GM23338 (cell line): ENCODE measurements around the gene LRMDA. TPM values are rescaled to one million over a fixed set of nuclear protein-coding genes. Genes with fewer than 3 reads are reported as not detected.

ENCODE experiments used
- ATAC-seq: fragments of 200-7000 bp; cut with Tn5 transposase; 3 replicates; pipeline ENCODE4 v1.9.1; 2020
- DNase-seq: peaks from one replicate; pipeline ENCODE4 v3.0.0-alpha.2; 2015; ENCODE audit warnings: low spot score
- H2AFZ ChIP-seq: fragments of 200-600 bp; sonication (generic); 2 replicates; pipeline ENCODE4 v1.8.0; 2016; ENCODE audit warnings: antibody characterized with exemption, mild to moderate bottlenecking, moderate library complexity
- H3F3A ChIP-seq: fragments of 200-600 bp; sonication (generic); replicated peaks from 2 replicates; pipeline ENCODE4 v1.8.0; 2017; ENCODE audit warnings: antibody characterized with exemption, mixed run types, low read depth
- H3K27ac ChIP-seq: fragments of 200-600 bp; sonication (generic); 2 replicates; pipeline ENCODE4 v1.6.1; 2016; ENCODE audit warnings: low read depth
- H3K27me3 ChIP-seq: fragments of 200-600 bp; sonication (generic); 2 replicates; pipeline ENCODE4 v1.8.0; 2016; ENCODE audit warnings: mild to moderate bottlenecking, mixed run types, moderate library complexity; ENCODE audit not compliant: insufficient read depth
- H3K36me3 ChIP-seq: fragments of 200-600 bp; sonication (generic); 2 replicates; pipeline ENCODE4 v1.8.0; 2016; ENCODE audit warnings: mild to moderate bottlenecking; ENCODE audit not compliant: insufficient read depth
- H3K4me1 ChIP-seq: fragments of 200-600 bp; sonication (generic); 2 replicates; pipeline ENCODE4 v1.8.0; 2016; ENCODE audit warnings: mild to moderate bottlenecking, moderate library complexity; ENCODE audit not compliant: insufficient read depth
- H3K4me2 ChIP-seq: fragments of 200-600 bp; sonication (generic); 2 replicates; pipeline ENCODE4 v1.7.1; 2017; ENCODE audit warnings: mixed run types
- H3K4me3 ChIP-seq: fragments of 200-600 bp; sonication (generic); 2 replicates; pipeline ENCODE4 v1.6.1; 2016; ENCODE audit warnings: mixed run types
- H3K79me2 ChIP-seq: fragments of 200-600 bp; sonication (generic); replicated peaks from 2 replicates; pipeline ENCODE4 v1.8.0; 2017; ENCODE audit warnings: mild to moderate bottlenecking; ENCODE audit not compliant: insufficient read depth
- H3K9me2 ChIP-seq: fragments of 200-600 bp; sonication (generic); 2 replicates; pipeline ENCODE4 v1.8.0; 2017; ENCODE audit not compliant: insufficient read depth
- H4K20me1 ChIP-seq: fragments of 200-600 bp; sonication (generic); replicated peaks from 2 replicates; pipeline ENCODE4 v1.8.0; 2017; ENCODE audit warnings: mild to moderate bottlenecking; ENCODE audit not compliant: insufficient read depth
- H3K27ac Mint-ChIP-seq: 2 replicates; pipeline ENCODE4 v1.8.0; 2020; ENCODE audit warnings: inconsistent platforms, mild to moderate bottlenecking, moderate library complexity, mixed read lengths
- H3K27me3 Mint-ChIP-seq: 3 replicates; pipeline ENCODE4 v1.8.0; 2022; ENCODE audit warnings: low read depth, mild to moderate bottlenecking, moderate library complexity, mixed read lengths, inconsistent platforms; ENCODE audit not compliant: insufficient read depth, poor library complexity
- H3K36me3 Mint-ChIP-seq: 3 replicates; pipeline ENCODE4 v1.8.0; 2021; ENCODE audit warnings: low read depth, mild to moderate bottlenecking, inconsistent platforms, moderate library complexity, mixed read lengths
- H3K4me1 Mint-ChIP-seq: 3 replicates; pipeline ENCODE4 v1.8.0; 2020; ENCODE audit warnings: mild to moderate bottlenecking, inconsistent platforms, mixed read lengths
- H3K4me3 Mint-ChIP-seq: 3 replicates; pipeline ENCODE4 v1.8.0; 2021; ENCODE audit warnings: moderate library complexity, mild to moderate bottlenecking, inconsistent platforms, mixed read lengths
- H3K9me3 Mint-ChIP-seq: 3 replicates; pipeline ENCODE4 v1.8.0; 2020; ENCODE audit warnings: moderate library complexity, mild to moderate bottlenecking, inconsistent platforms, mixed read lengths
- CREB1 ChIP-seq: fragments of 250-450 bp; sonication (Bioruptor Pico); IDR thresholded peaks from 2 replicates; pipeline ENCODE4 v1.5.0; 2020; ENCODE audit warnings: low read depth, mild to moderate bottlenecking, moderate library complexity
- EZH2 ChIP-seq: fragments of 200-600 bp; sonication (generic); IDR thresholded peaks from one replicate; pipeline ENCODE4 v1.8.0; 2017; ENCODE audit warnings: antibody characterized with exemption, mild to moderate bottlenecking, low read depth; ENCODE audit not compliant: unreplicated experiment
- EZH2phosphoT487 ChIP-seq: fragments of 200-600 bp; sonication (generic); IDR thresholded peaks from one replicate; pipeline ENCODE4 v1.8.1; 2018; ENCODE audit warnings: antibody characterized with exemption; ENCODE audit not compliant: unreplicated experiment
- JUNB ChIP-seq: IDR thresholded peaks from one replicate; pipeline ENCODE4 v1.6.1; 2016; ENCODE audit warnings: antibody characterized with exemption; ENCODE audit not compliant: unreplicated experiment
- NANOG ChIP-seq: IDR thresholded peaks from 2 replicates; pipeline ENCODE4 v1.6.1; 2016; ENCODE audit warnings: antibody characterized with exemption, borderline replicate concordance
- POLR2AphosphoS5 ChIP-seq: IDR thresholded peaks from 2 replicates; pipeline ENCODE4 v1.6.1; 2016; ENCODE audit warnings: antibody characterized with exemption, low read depth
- REST ChIP-seq: IDR thresholded peaks from one replicate; pipeline ENCODE4 v1.6.1; 2018; ENCODE audit warnings: antibody characterized with exemption; ENCODE audit not compliant: unreplicated experiment
- STAT1 ChIP-seq: IDR thresholded peaks from one replicate; pipeline ENCODE4 v1.6.1; 2016; ENCODE audit warnings: antibody characterized with exemption; ENCODE audit not compliant: unreplicated experiment
- ZNF114 ChIP-seq: fragments of 250-450 bp; sonication (Bioruptor Pico); IDR thresholded peaks from 2 replicates; pipeline ENCODE4 v1.5.0; 2020; ENCODE audit warnings: mild to moderate bottlenecking, moderate library complexity
- ZNF331 ChIP-seq: fragments of 250-450 bp; sonication (Bioruptor Pico); IDR thresholded peaks from 2 replicates; pipeline ENCODE4 v1.5.0; 2020; ENCODE audit warnings: low read depth, mild to moderate bottlenecking, moderate library complexity
- polyA plus RNA-seq: library from polyadenylated mRNA; unstranded; fragments of >200 nt; fragmentation: Nextera tagmentation; extraction: Ambion mirVana; gene quantifications from 2 replicates; pipeline ENCODE4 v1.2.1, GENCODE V29; 2016
- total RNA-seq: library from RNA; depleted of rRNA; stranded (reverse); fragments of >200 nt; shearing (Covaris generic); gene quantifications from 2 replicates; pipeline ENCODE4 v1.2.3, GENCODE V29; 2014
- TF ChIP-seq, protein P1 (sequence below): IDR thresholded peaks from 2 replicates; pipeline ENCODE4 v1.6.1; 2016; ENCODE audit warnings: antibody characterized with exemption
- TF ChIP-seq, protein P2 (sequence below), 2 experiments: fragments of 200-600 bp in 1 of 2; sonication (generic) in 1 of 2; conservative IDR thresholded peaks; 2 replicates each; pipeline versions ENCODE4 v1.5.1 to v1.6.1; 2016 to 2017; ENCODE audit warnings: antibody characterized with exemption in 2 of 2, low read depth in 2 of 2, mild to moderate bottlenecking in 2 of 2, moderate library complexity in 1 of 2

Gene LRMDA
- total and polyA plus RNA-seq, 2 experiments from 2014 or later: 0.90 to 1.8 TPM

GRCh38 chr10:75971402-75972211, 540.2 kb downstream of the LRMDA start (continued):
- TF ChIP-seq, protein P1, sequence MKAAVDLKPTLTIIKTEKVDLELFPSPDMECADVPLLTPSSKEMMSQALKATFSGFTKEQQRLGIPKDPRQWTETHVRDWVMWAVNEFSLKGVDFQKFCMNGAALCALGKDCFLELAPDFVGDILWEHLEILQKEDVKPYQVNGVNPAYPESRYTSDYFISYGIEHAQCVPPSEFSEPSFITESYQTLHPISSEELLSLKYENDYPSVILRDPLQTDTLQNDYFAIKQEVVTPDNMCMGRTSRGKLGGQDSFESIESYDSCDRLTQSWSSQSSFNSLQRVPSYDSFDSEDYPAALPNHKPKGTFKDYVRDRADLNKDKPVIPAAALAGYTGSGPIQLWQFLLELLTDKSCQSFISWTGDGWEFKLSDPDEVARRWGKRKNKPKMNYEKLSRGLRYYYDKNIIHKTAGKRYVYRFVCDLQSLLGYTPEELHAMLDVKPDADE: no peak
- no peak for TF ChIP-seq POLR2AphosphoS5
- no peak for TF ChIP-seq STAT1
- TF ChIP-seq, protein P2, sequence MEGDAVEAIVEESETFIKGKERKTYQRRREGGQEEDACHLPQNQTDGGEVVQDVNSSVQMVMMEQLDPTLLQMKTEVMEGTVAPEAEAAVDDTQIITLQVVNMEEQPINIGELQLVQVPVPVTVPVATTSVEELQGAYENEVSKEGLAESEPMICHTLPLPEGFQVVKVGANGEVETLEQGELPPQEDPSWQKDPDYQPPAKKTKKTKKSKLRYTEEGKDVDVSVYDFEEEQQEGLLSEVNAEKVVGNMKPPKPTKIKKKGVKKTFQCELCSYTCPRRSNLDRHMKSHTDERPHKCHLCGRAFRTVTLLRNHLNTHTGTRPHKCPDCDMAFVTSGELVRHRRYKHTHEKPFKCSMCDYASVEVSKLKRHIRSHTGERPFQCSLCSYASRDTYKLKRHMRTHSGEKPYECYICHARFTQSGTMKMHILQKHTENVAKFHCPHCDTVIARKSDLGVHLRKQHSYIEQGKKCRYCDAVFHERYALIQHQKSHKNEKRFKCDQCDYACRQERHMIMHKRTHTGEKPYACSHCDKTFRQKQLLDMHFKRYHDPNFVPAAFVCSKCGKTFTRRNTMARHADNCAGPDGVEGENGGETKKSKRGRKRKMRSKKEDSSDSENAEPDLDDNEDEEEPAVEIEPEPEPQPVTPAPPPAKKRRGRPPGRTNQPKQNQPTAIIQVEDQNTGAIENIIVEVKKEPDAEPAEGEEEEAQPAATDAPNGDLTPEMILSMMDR (conservative IDR thresholded peaks at IDR 0.05; ENCODE audit: low read depth in 2 of 2): no peak
- TF ChIP-seq JUNB: no peak
- TF ChIP-seq ZNF114 (CRISPR knock-in tag): no peak
- TF ChIP-seq EZH2phosphoT487: no peak
- TF ChIP-seq NANOG: no peak
- no peak for TF ChIP-seq EZH2
- no peak for TF ChIP-seq ZNF331

GRCh38 chr10:75972491-75973276, 541.3 kb downstream of the LRMDA start:
- Histone ChIP-seq H3K79me2 (no peaks in the 10 kb centered on the region), H3K9me2 (peaks cover 13% of the 10 kb centered on the region), H3F3A (no peaks in the 10 kb centered on the region), H3K27ac (no peak overlapping the region), H2AFZ (no peak overlapping the region), H3K36me3 (no peaks in the 10 kb centered on the region), H4K20me1 (no peaks in the 10 kb centered on the region), H3K4me1 (peaks cover 3% of the 10 kb centered on the region), H3K4me2 (no peak overlapping the region), H3K4me3 (no peak overlapping the region), H3K27me3 (no peaks in the 10 kb centered on the region)
- Mint-ChIP-seq H3K27ac (no peak overlapping the region), H3K27me3 (peaks cover 2% of the 10 kb centered on the region), H3K4me3 (no peak overlapping the region), H3K9me3 (no peaks in the 10 kb centered on the region), H3K36me3 (no peaks in the 10 kb centered on the region), H3K4me1 (peaks cover 7% of the 10 kb centered on the region)
- ATAC-seq: no peak
- no peak for DNase-seq
- TF ChIP-seq CREB1 (CRISPR knock-in tag) (no peak), EZH2 (no peak), ZNF114 (CRISPR knock-in tag) (no peak), REST (no peak), NANOG (no peak), EZH2phosphoT487 (no peak), POLR2AphosphoS5 (no peak), STAT1 (no peak), JUNB (no peak)
- TF ChIP-seq, protein P1: no peak
- TF ChIP-seq, protein P2 (conservative IDR thresholded peaks at IDR 0.05; ENCODE audit: low read depth in 2 of 2): no peak
